Measurements from ENCODE around the gene SLC5A4. TPM values are rescaled to one million over a fixed set of nuclear protein-coding genes. Genes with fewer than 3 reads are reported as not detected.

The SLC5A4 gene
- total RNA-seq, 2 experiments from 2014 or later: not detected

DNA sequence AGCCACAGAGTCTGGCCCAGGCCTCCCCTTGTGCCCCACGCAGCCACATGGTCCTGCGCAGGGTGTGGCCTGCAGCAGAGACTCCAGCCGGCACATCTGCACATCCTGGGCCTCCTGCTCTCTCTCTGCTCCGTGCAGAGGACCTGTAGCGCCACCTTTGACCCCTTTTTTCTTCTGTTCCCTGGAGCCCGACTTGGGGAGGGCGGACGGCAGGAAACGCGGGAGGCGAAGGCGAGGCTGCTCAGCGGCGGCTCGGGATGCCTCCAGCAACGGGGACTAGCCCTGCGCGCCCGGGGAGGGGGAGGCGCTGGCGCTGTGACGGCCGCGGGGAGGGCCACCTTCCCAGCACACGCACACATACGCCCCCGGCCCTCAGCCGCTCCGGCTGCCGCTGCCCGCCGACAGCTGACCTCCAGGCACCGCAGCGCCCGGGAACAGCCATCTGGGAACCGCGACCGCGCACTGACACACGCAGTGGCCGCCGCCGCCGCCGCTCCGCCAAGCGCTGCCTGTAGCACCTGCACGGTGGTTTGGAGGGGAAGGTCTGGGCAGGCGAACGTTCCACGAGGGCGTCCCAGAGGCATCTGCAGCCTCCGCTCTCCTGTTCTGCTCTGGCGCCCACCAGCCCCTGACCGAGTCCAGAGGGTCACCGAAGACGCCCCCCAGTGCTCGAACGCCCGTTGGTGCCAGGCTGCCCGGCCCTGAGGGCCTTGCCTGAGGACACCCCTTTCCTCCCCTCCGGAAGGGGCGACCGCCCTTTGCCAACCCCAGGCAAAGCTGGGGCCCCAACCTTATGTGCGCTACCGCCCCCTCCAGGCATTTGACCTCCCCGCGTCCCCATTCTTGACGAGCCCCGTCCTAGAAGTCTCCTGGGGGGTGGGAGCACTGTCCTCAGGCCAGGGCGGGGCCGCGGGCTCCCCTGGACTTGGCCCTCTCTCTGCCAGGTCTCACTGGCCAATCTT, 79.2 kb downstream of the SLC5A4 start:
- H3K27ac Mint-ChIP-seq: no peak overlapping the region
- H3K27me3 Mint-ChIP-seq: peaks cover 26% of the 10 kb centered on the region
- POLR2A ChIA-PET: no interaction called here
- no peaks in the 10 kb centered on the region for H3K9me3 Mint-ChIP-seq
- no peak overlapping the region for H3K4me3 Mint-ChIP-seq
- no peaks in the 10 kb centered on the region for H3K36me3 Mint-ChIP-seq (ENCODE audit: low read depth)
- H3K4me1 Mint-ChIP-seq: no peaks in the 10 kb centered on the region
- CTCF ChIA-PET: no interaction called here
- no peak for DNase-seq

DNA sequence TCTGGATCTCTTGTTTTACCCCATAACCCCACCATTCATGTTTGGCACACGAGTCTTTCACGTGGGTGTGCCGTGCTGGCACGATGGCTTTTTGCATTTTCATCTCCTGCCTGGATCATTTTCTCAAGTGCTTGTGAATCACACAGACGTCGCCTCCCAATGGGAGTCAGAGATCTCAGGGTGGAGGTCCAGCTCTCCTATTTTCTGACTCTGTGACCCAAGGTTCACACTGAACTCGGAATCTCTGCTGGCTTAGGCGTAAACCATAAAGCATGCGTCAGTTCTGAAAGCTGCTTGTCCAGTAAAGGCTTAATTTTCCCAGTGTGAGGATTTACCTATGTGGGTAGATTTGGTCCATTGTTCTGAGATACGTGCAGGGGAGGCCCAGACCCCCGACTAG, 80.0 kb downstream of the SLC5A4 start:
- Mint-ChIP-seq H3K27me3 (peaks cover 26% of the 10 kb centered on the region), H3K4me1 (no peaks in the 10 kb centered on the region), H3K4me3 (no peak overlapping the region), H3K36me3 (ENCODE audit: low read depth) (no peaks in the 10 kb centered on the region), H3K27ac (no peak overlapping the region), H3K9me3 (no peaks in the 10 kb centered on the region)
- POLR2A ChIA-PET: no interaction called here
- CTCF ChIA-PET: no interaction called here
- no peak for DNase-seq

Other genes with a start within 250 kb of the SLC5A4 start
- gene SLC5A1, start 212.1 kb downstream of the SLC5A4 start, total RNA-seq: not detected
- not detected for gene C22orf42, start 96.0 kb downstream of the SLC5A4 start, total RNA-seq
- under 1 TPM in 1 of 2 experiments, not detected in 1; 0.30 TPM for gene RFPL2, start 50.3 kb downstream of the SLC5A4 start, total RNA-seq
- gene RFPL3, start 102.5 kb upstream of the SLC5A4 start, total RNA-seq: not detected
- 10 to 100 TPM; 49.1 to 58.5 TPM for gene RTCB, start 156.9 kb upstream of the SLC5A4 start, total RNA-seq
- gene BPIFC, start 209.1 kb upstream of the SLC5A4 start, total RNA-seq: not detected
- gene FBXO7, start 219.5 kb upstream of the SLC5A4 start, total RNA-seq: 100 to 1,000 TPM in 1 of 2 experiments, 10 to 100 TPM in 1; 92.6 to 103 TPM